HL-60 (cell line): Measurements from ENCODE around the gene WDR48.

Experiments used
- DNase-seq, 2 experiments: peaks; one replicate each; pipeline ENCODE4 v3.0.0-alpha.2; 2010 to 2020; ENCODE audit warnings: low read depth in 1 of 2, low spot score in 1 of 2
- H3K27ac ChIP-seq: fragments of 250-450 bp; sonication (Bioruptor Pico); replicated peaks from 2 replicates; pipeline ENCODE4 v1.5.1; 2020; ENCODE audit warnings: mild to moderate bottlenecking, moderate library complexity
- H3K27me3 ChIP-seq: fragments of 250-450 bp; sonication (Bioruptor Pico); 2 replicates; pipeline ENCODE4 v1.5.1; 2021; ENCODE audit warnings: mild to moderate bottlenecking, moderate library complexity; ENCODE audit not compliant: insufficient read depth, poor library complexity, severe bottlenecking
- H3K4me3 ChIP-seq: replicated peaks from 2 replicates; pipeline ENCODE4 v1.5.1; 2011; ENCODE audit warnings: mild to moderate bottlenecking, control low read depth, low read length; ENCODE audit not compliant: insufficient read depth
- GABPA ChIP-seq: IDR thresholded peaks from 2 replicates; pipeline ENCODE4 v1.6.1; 2012; ENCODE audit warnings: low read depth
- POLR2AphosphoS5 ChIP-seq: IDR thresholded peaks from 2 replicates; pipeline ENCODE4 v1.6.1; 2012; ENCODE audit warnings: low read depth
- REST ChIP-seq: IDR thresholded peaks from 2 replicates; pipeline ENCODE4 v1.6.1; 2012; ENCODE audit warnings: low read depth; ENCODE audit not compliant: insufficient replicate concordance
- SPI1 ChIP-seq: IDR thresholded peaks from 2 replicates; pipeline ENCODE4 v1.6.1; 2012; ENCODE audit warnings: low read depth, mild to moderate bottlenecking, borderline replicate concordance
- TF ChIP-seq, protein P1 (sequence below): IDR thresholded peaks from one replicate; pipeline ENCODE4 v1.5.1; 2011; ENCODE audit warnings: low read length, control low read depth, inconsistent platforms; ENCODE audit not compliant: insufficient read depth

WDR48 gene

DNA sequence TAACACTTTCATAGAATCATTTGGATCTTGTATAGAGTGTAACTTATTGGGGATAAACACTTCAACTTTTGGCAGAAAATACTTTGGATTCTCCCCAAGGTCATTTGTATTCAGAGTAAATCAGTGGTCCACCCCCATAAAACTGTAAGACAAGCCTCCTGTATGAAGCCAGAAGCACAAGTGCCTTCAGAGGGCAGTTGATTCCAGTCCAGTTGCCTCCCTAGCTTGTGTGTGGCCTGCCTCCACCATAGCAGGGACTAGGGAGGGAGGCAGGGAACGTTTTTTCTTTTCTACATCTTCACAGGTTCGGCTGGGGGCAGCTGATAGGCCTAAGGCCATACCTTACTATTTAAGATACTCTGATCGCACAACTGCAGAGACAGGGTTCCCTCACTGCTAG, 44.0 kb downstream of the WDR48 start:
- Histone ChIP-seq H3K27ac (no peak overlapping the region), H3K4me3 (no peak overlapping the region), H3K27me3 (no peaks in the 10 kb centered on the region)
- TF ChIP-seq REST (no peak), POLR2AphosphoS5 (no peak), SPI1 (no peak), GABPA (no peak)
- TF ChIP-seq, protein P1, sequence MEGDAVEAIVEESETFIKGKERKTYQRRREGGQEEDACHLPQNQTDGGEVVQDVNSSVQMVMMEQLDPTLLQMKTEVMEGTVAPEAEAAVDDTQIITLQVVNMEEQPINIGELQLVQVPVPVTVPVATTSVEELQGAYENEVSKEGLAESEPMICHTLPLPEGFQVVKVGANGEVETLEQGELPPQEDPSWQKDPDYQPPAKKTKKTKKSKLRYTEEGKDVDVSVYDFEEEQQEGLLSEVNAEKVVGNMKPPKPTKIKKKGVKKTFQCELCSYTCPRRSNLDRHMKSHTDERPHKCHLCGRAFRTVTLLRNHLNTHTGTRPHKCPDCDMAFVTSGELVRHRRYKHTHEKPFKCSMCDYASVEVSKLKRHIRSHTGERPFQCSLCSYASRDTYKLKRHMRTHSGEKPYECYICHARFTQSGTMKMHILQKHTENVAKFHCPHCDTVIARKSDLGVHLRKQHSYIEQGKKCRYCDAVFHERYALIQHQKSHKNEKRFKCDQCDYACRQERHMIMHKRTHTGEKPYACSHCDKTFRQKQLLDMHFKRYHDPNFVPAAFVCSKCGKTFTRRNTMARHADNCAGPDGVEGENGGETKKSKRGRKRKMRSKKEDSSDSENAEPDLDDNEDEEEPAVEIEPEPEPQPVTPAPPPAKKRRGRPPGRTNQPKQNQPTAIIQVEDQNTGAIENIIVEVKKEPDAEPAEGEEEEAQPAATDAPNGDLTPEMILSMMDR = no peak
- no peak for DNase-seq

GRCh38 chr3:39096775-39097174, 45.0 kb downstream of the WDR48 start:
- no peak overlapping the region for H3K27ac ChIP-seq
- no peak overlapping the region for H3K4me3 ChIP-seq
- H3K27me3 ChIP-seq = no peaks in the 10 kb centered on the region
- TF ChIP-seq SPI1 (no peak), POLR2AphosphoS5 (no peak), GABPA (no peak), REST (no peak)
- TF ChIP-seq, protein P1 = no peak
- no peak for DNase-seq

DNA sequence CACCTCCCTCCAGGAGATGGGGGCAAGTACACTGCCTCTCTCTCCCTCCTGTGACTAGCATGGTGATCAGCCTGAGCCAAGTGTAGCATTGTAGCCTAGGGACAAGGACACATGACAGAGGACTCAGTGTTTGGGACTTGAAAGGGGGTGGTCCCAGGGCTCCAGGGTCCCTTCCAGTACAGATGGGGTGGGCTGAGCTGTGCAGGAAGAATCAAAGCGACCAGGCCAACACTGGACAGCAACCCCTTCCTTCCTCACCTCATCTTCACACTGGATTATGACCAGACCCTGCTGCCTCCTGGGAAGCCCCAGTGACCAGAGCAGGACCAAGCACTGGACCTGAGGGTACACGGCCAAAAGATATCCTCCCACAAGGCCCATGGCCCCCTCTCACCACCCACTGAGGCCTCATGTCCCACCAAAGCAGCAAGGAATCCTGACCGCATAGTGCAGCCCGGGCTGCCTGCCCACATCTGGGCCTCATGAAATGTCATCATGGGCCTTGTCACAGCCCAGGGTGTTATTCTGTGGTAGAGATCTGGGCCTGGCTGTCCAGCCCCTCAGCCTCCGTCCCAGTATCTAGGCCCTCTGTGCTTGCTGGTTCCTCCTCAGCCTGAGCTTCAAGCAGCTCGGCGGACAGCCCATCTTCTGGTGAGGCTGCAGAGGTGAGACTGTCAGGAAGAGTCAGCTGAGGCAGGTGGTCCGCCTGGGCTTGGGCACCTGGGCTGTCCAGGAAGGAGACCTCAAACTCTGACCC, 46.1 kb downstream of the WDR48 start:
- no peak for DNase-seq
- Histone ChIP-seq H3K27ac (no peak overlapping the region), H3K27me3 (no peaks in the 10 kb centered on the region), H3K4me3 (no peak overlapping the region)
- TF ChIP-seq GABPA = no peak
- TF ChIP-seq POLR2AphosphoS5 = no peak
- TF ChIP-seq, protein P1 = no peak
- TF ChIP-seq REST = no peak
- TF ChIP-seq SPI1 = no peak
